SK-N-SH (cell line): Measurements from ENCODE around the gene YAP1. TPM values are rescaled to one million over a fixed set of nuclear protein-coding genes. Genes with fewer than 3 reads are reported as not detected.

ENCODE experiments used
- CTCF ChIA-PET: fragments of 300-600, 350-600 bp; formaldehyde crosslinking; extraction: SDS; loops from one replicate; lab custom pipeline; 2021; lab: Yijun Ruan, JAX
- POLR2A ChIA-PET: fragments of 350-600 bp; sonication (Branson Sonifier 250); formaldehyde crosslinking; extraction: SDS; loops from one replicate; lab custom pipeline; 2020; ENCODE audit warnings: antibody characterized with exemption, inconsistent platforms; lab: Yijun Ruan, JAX
- DNase-seq: peaks from one replicate; pipeline ENCODE4 v3.0.0; 2012
- H2AFZ ChIP-seq: fragments of 200-600 bp; sonication (generic); 2 replicates; pipeline ENCODE4 v1.8.1; 2016; ENCODE audit warnings: antibody characterized with exemption, mild to moderate bottlenecking, low read depth
- H3F3A ChIP-seq: fragments of 200-600 bp; sonication (generic); replicated peaks from 2 replicates; pipeline ENCODE3; 2016; ENCODE audit warnings: antibody characterized with exemption, mild to moderate bottlenecking; ENCODE audit not compliant: insufficient read depth
- H3K27ac ChIP-seq, 2 experiments: fragments of 200-500 bp in 1 of 2; fragments of 200-600 bp in 1 of 2; sonication (Bioruptor generic) in 1 of 2; sonication (generic), shearing (Covaris generic) in 1 of 2; 2 replicates each; pipeline versions ENCODE4 v1.5.1 to v1.6.1; 2014 to 2016; ENCODE audit warnings: low read depth in 2 of 2, inconsistent platforms in 1 of 2, low read length in 1 of 2, mild to moderate bottlenecking in 1 of 2, mixed read lengths in 1 of 2
- H3K27me3 ChIP-seq: fragments of 200-600 bp; sonication (generic), shearing (Covaris generic); 2 replicates; pipeline ENCODE4 v1.6.1; 2016; ENCODE audit warnings: mixed run types; ENCODE audit not compliant: insufficient read depth
- H3K36me3 ChIP-seq, 2 experiments: fragments of 200-500 bp in 1 of 2; fragments of 200-600 bp in 1 of 2; sonication (Bioruptor generic) in 1 of 2; sonication (generic) in 1 of 2; replicated peaks in 1 of 2; 2 replicates each; pipeline versions ENCODE3 to v1.5.1; 2014 to 2016; ENCODE audit warnings: low read length in 1 of 2, mild to moderate bottlenecking in 1 of 2; ENCODE audit not compliant: insufficient read depth in 2 of 2, control insufficient read depth in 1 of 2
- H3K4me1 ChIP-seq, 2 experiments: fragments of 200-500 bp in 1 of 2; fragments of 200-600 bp in 1 of 2; sonication (Bioruptor generic) in 1 of 2; sonication (generic), shearing (Covaris generic) in 1 of 2; 2 replicates each; pipeline versions ENCODE4 v1.5.1 to v1.6.1; 2014 to 2016; ENCODE audit warnings: low read depth in 1 of 2, low read length in 1 of 2, mixed run types in 1 of 2; ENCODE audit not compliant: insufficient read depth in 2 of 2, control insufficient read depth in 1 of 2
- H3K4me2 ChIP-seq: fragments of 200-600 bp; sonication (generic), shearing (Covaris generic); 2 replicates; pipeline ENCODE4 v1.6.1; 2017; ENCODE audit warnings: mixed run types
- H3K4me3 ChIP-seq, 2 experiments: fragments of 200-500 bp in 1 of 2; fragments of 200-600 bp in 1 of 2; sonication (Bioruptor generic) in 1 of 2; sonication (generic), shearing (Covaris generic) in 1 of 2; 2 replicates each; pipeline versions ENCODE4 v1.5.1 to v1.8.1; 2014 to 2016; ENCODE audit warnings: low read depth in 2 of 2, inconsistent platforms in 1 of 2, low read length in 1 of 2, mild to moderate bottlenecking in 1 of 2, mixed read lengths in 1 of 2, moderate library complexity in 1 of 2
- H3K79me2 ChIP-seq: fragments of 200-600 bp; sonication (generic); 2 replicates; pipeline ENCODE4 v1.8.1; 2017; ENCODE audit warnings: mild to moderate bottlenecking; ENCODE audit not compliant: insufficient read depth
- H3K9ac ChIP-seq: fragments of 200-600 bp; sonication (generic); 2 replicates; pipeline ENCODE4 v1.6.1; 2017; ENCODE audit warnings: mixed run types
- H3K9me2 ChIP-seq: fragments of 200-600 bp; sonication (generic); 2 replicates; pipeline ENCODE4 v1.6.1; 2017; ENCODE audit warnings: mixed run types
- H3K9me3 ChIP-seq: fragments of 200-600 bp; sonication (generic); 2 replicates; pipeline ENCODE4 v1.6.1; 2017; ENCODE audit warnings: mixed run types, mild to moderate bottlenecking, moderate library complexity
- H4K20me1 ChIP-seq: fragments of 200-600 bp; sonication (generic); 2 replicates; pipeline ENCODE4 v1.6.1; 2017; ENCODE audit warnings: mild to moderate bottlenecking, mixed run types; ENCODE audit not compliant: insufficient read depth
- GATA2 ChIP-seq: sonication (generic); formaldehyde crosslinking; IDR thresholded peaks from 2 replicates; pipeline ENCODE4 v1.5.0; 2020; ENCODE audit warnings: mild to moderate bottlenecking, missing genetic modification reagents
- IRF3 ChIP-seq: fragments of 150-350 bp; IDR thresholded peaks from 2 replicates; pipeline ENCODE4 v1.6.1; 2016; ENCODE audit warnings: mild to moderate bottlenecking, low read depth, low read length
- NFIC ChIP-seq: IDR thresholded peaks from 2 replicates; pipeline ENCODE4 v1.4.0; 2012; ENCODE audit warnings: borderline replicate concordance
- RFX5 ChIP-seq: IDR thresholded peaks from 2 replicates; pipeline ENCODE4 v1.6.1; 2012; ENCODE audit warnings: mild to moderate bottlenecking, improper control_type of control experiment, low read length
- TCF12 ChIP-seq: IDR thresholded peaks from 2 replicates; pipeline ENCODE4 v1.4.0; 2012
- USF1 ChIP-seq: IDR thresholded peaks from 2 replicates; pipeline ENCODE4 v1.4.0; 2012; ENCODE audit warnings: low read depth, borderline replicate concordance
- YY1 ChIP-seq: IDR thresholded peaks from 2 replicates; pipeline ENCODE4 v1.4.0; 2012; ENCODE audit warnings: low read depth, mild to moderate bottlenecking
- WGBS: methylation state at CpG from one replicate; pipeline ENCODE4 v1.1.6; 2017; ENCODE audit warnings: low lambda C conversion rate; 5-methylcytosine and 5-hydroxymethylcytosine counted together
- polyA plus RNA-seq, 3 experiments: library from polyadenylated mRNA; depleted of rRNA; stranded (reverse); fragments of >200 nt; gene quantifications; 2 replicates each; pipeline ENCODE4 v1.2.3, GENCODE V29; 2012

Gene YAP1
- polyA plus RNA-seq, 1 of the 3 experiments (the other 2 are of a cell fraction): 53.2 TPM

DNA sequence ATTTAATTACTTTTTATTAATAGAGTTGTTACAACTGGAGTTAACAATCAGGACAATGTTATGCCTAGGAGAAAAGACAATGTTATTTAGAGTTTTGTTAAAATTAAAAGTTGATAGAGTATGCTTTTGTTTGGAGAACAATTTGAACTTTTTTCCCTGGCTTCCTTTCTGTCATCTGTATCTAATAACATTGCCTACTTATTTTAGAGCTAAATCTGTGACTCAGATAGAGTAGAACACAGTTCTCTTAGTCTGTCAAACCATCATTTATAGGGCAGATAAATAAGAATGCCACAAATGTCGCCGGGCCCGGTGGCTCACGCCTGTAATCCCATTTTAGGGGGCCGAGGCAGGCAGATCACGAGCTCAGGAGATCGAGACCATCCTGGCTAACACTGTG, 28.9 kb upstream of the YAP1 start:
- H3K4me2 ChIP-seq: no peak overlapping the region; the same call in 1 of the 2 replicates
- peak overlapping the region; percentile 82; the same call in 1 of the 2 replicates for H2AFZ ChIP-seq
- no peaks in the 10 kb centered on the region for H3K9me3 ChIP-seq

DNA sequence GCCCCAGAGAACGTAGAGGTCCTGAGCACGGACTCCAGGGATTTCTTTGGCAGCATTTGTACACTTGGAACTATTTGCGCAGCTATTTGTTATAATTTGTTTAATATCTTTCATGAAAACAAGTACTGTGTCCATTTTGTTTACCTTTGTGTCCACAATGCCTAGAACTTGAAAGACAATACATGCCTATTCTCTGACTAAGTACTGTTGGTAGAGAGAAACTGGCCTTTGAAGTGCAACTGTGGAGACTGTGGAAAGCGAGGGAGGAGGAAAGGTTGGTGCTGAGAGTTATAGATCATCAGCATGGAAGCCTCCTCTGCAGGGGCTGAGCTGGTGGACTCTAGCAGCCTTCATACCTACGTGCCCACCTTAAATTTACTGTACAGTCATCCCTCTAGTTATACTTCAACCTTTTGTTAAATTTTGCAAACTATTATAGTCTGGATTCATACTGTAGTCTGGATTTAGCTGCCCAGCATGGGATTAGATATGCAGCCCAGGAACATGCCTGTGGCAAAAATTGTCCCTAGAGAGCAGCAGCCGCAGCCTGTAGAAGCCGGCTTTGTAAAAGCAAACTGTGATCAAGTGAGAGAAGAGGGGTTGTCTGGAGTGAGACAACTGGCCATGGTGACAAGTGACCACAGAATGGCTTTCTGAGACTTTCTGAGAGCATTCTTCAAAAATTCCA, 24.2 kb upstream of the YAP1 start:
- Histone ChIP-seq H3K9ac (no peak overlapping the region), H2AFZ (no peak overlapping the region), H3K27ac (no peak overlapping the region), H4K20me1 (no peaks in the 10 kb centered on the region), H3K4me1 (no peaks in the 10 kb centered on the region), H3K9me3 (no peaks in the 10 kb centered on the region), H3K4me3 (no peak overlapping the region), H3K4me2 (no peak overlapping the region), H3F3A (no peaks in the 10 kb centered on the region), H3K9me2 (no peaks in the 10 kb centered on the region), H3K36me3 (no peaks in the 10 kb centered on the region), H3K79me2 (no peaks in the 10 kb centered on the region), H3K27me3 (no peaks in the 10 kb centered on the region)
- TF ChIP-seq USF1: no peak
- POLR2A ChIA-PET: no interaction called here
- CTCF ChIA-PET: no interaction called here
- DNase-seq: no peak
- WGBS: 70% methylated on average over 7 of the region's 7 CpGs

More for the DNA sequence above, 28.9 kb upstream of the YAP1 start:
- no peak overlapping the region for H3K4me3 ChIP-seq
- CTCF ChIA-PET: no interaction called here
- no peak overlapping the region for H3K9ac ChIP-seq
- H3K36me3 ChIP-seq: no peaks in the 10 kb centered on the region
- TF ChIP-seq GATA2 (CRISPR knock-in tag) (no peak), TCF12 (peak; percentile 27; the same call in 1 of the 2 replicates)
- POLR2A ChIA-PET: no interaction called here
- no peak for DNase-seq
- no peaks in the 10 kb centered on the region for H3K4me1 ChIP-seq
- no peaks in the 10 kb centered on the region for H3K79me2 ChIP-seq
- WGBS: 32% methylated on average over 7 of the region's 7 CpGs
- H4K20me1 ChIP-seq: no peaks in the 10 kb centered on the region
- peak overlapping the region in 1 of 2 experiments; percentile 25; a peak in 1 of 4 replicates for H3K27ac ChIP-seq
- no peaks in the 10 kb centered on the region for H3K27me3 ChIP-seq
- H3K9me2 ChIP-seq: no peaks in the 10 kb centered on the region
- H3F3A ChIP-seq: peaks cover 4% of the 10 kb centered on the region

- Histone ChIP-seq H3F3A (no peaks in the 10 kb centered on the region), H3K27me3 (no peaks in the 10 kb centered on the region), H3K4me2 (no peak overlapping the region), H3K27ac (no peak overlapping the region), H3K4me3 (no peak overlapping the region), H3K9me3 (no peaks in the 10 kb centered on the region), H3K4me1 (no peaks in the 10 kb centered on the region), H3K79me2 (no peaks in the 10 kb centered on the region), H3K9ac (no peak overlapping the region), H3K36me3 (no peaks in the 10 kb centered on the region), H4K20me1 (no peaks in the 10 kb centered on the region), H2AFZ (no peak overlapping the region), H3K9me2 (no peaks in the 10 kb centered on the region)
- DNase-seq: no peak
- CTCF ChIA-PET: interaction anchor here (0.6 kb wide), 1 partner anchor 907 kb away, joined by 3 read pairs; no protein-coding TSS in a partner anchor
- POLR2A ChIA-PET: no interaction called here
- 40% methylated on average over 1 of the region's 1 CpG for WGBS
- TF ChIP-seq IRF3: no peak
- no peak for TF ChIP-seq YY1
- no peak for TF ChIP-seq NFIC
- no peak for TF ChIP-seq RFX5
Measured at GRCh38 chr11:102097186-102097585, 13.1 kb upstream of the YAP1 start.
